ENCODE measurements around the gene ADCY1.

Gene ADCY1

DNA sequence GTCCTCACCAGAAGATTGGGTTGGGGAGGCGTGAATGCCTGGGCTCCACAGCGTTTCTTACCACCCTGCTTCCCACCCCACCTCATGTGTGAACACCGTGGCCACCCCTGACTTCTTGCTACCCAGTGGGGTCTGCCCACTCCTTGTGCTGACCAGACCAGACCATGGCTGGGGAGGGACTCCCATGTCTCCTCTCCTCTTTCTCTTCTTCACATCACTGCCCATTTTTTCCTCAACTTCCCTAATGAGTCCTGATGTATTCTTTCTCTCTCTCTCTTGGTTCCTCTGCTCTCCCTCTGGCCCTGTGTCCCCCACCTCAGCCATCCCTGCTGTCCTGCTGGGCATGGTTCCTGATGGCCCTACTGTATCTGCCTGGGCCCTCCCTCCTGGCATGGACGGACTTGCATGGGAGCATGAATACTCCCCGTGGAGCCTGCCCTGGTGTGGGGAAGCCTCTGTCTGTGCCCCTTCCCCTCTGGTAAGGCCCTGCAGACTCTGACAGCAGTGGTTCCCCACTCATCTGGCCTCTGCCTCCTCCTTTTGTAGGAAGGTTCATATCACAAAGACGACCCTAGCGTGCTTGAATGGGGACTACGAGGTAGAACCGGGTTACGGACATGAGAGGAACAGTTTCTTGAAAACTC lies 85.5 kb downstream of the ADCY1 start:
- H3K27ac ChIP-seq (ENCODE audit: low read length), result no peak overlapping the region
- no peaks in the 10 kb centered on the region for H4K20me1 ChIP-seq (ENCODE audit: insufficient read depth, low read length)
- no peaks in the 10 kb centered on the region for H3K4me1 ChIP-seq (ENCODE audit: low read length)
- no peaks in the 10 kb centered on the region for H3K9me3 ChIP-seq (ENCODE audit: insufficient read depth, low read length)
- H3K36me3 ChIP-seq (replicated peaks; ENCODE audit: low read depth, low read length), result no peaks in the 10 kb centered on the region
- H3K79me2 ChIP-seq (ENCODE audit: low read length), result no peaks in the 10 kb centered on the region
- no peak for TF ChIP-seq EZH2phosphoT487 (IDR thresholded peaks at IDR 0.05; ENCODE audit: low read depth)
- TF ChIP-seq, protein P1, sequence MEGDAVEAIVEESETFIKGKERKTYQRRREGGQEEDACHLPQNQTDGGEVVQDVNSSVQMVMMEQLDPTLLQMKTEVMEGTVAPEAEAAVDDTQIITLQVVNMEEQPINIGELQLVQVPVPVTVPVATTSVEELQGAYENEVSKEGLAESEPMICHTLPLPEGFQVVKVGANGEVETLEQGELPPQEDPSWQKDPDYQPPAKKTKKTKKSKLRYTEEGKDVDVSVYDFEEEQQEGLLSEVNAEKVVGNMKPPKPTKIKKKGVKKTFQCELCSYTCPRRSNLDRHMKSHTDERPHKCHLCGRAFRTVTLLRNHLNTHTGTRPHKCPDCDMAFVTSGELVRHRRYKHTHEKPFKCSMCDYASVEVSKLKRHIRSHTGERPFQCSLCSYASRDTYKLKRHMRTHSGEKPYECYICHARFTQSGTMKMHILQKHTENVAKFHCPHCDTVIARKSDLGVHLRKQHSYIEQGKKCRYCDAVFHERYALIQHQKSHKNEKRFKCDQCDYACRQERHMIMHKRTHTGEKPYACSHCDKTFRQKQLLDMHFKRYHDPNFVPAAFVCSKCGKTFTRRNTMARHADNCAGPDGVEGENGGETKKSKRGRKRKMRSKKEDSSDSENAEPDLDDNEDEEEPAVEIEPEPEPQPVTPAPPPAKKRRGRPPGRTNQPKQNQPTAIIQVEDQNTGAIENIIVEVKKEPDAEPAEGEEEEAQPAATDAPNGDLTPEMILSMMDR (IDR thresholded peaks at IDR 0.05; ENCODE audit: low read depth, low read length), result no peak
- H2AFZ ChIP-seq (ENCODE audit: low read depth, low read length), result no peak overlapping the region
- no peak overlapping the region for H3K4me3 ChIP-seq (ENCODE audit: low read length)
- no peaks in the 10 kb centered on the region for H3K27me3 ChIP-seq (ENCODE audit: low read depth, low read length)
- no peak overlapping the region for H3K4me2 ChIP-seq (ENCODE audit: low read length)
- no peak overlapping the region for H3K9ac ChIP-seq (ENCODE audit: low read length)

DNA sequence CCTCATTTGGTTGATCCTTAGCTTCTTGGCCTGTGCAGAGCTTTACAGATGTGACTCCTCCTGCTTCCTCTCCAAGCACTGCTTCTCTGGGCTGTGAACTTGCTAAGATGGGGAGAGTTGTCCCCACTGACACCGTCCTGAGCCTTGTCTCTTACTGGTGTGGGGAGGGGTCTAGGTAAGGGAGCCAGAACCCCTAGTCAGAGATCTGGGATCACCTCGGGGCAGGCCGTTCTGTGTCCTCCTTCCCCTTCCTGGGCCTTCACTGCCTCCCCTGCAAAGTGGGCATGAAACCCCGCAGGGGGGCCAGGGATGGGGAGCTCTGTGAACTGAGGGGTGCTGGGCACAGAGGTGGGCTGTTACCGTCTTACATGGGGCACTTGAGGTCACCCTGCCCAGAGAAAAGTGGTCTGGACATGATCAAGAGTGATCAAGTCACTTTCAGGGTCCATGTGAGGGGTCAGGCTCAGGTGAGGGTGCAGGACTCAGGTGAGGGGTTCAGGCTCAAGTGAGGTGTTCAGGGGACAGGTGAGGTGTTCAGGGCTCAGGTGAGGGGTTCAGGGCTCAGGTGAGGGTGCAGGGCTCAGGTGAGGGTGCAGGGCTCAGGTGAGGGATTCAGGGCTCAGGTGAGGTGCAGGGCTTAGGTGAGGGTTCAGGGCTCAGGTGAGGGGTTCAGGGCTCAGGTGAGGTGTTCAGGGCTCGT lies 86.2 kb downstream of the ADCY1 start:
- H4K20me1 ChIP-seq (ENCODE audit: insufficient read depth, low read length), result no peaks in the 10 kb centered on the region
- TF ChIP-seq, protein P1 (IDR thresholded peaks at IDR 0.05; ENCODE audit: low read depth, low read length), result no peak
- no peak for TF ChIP-seq EZH2phosphoT487 (IDR thresholded peaks at IDR 0.05; ENCODE audit: low read depth)
- no peaks in the 10 kb centered on the region for H3K4me1 ChIP-seq (ENCODE audit: low read length)
- no peaks in the 10 kb centered on the region for H3K36me3 ChIP-seq (replicated peaks; ENCODE audit: low read depth, low read length)
- H3K27ac ChIP-seq (ENCODE audit: low read length), result no peak overlapping the region
- no peaks in the 10 kb centered on the region for H3K27me3 ChIP-seq (ENCODE audit: low read depth, low read length)
- no peaks in the 10 kb centered on the region for H3K9me3 ChIP-seq (ENCODE audit: insufficient read depth, low read length)
- no peak overlapping the region for H3K4me2 ChIP-seq (ENCODE audit: low read length)
- H2AFZ ChIP-seq (ENCODE audit: low read depth, low read length), result no peak overlapping the region
- H3K9ac ChIP-seq (ENCODE audit: low read length), result no peak overlapping the region
- H3K79me2 ChIP-seq (ENCODE audit: low read length), result no peaks in the 10 kb centered on the region
- H3K4me3 ChIP-seq (ENCODE audit: low read length), result no peak overlapping the region

DNA sequence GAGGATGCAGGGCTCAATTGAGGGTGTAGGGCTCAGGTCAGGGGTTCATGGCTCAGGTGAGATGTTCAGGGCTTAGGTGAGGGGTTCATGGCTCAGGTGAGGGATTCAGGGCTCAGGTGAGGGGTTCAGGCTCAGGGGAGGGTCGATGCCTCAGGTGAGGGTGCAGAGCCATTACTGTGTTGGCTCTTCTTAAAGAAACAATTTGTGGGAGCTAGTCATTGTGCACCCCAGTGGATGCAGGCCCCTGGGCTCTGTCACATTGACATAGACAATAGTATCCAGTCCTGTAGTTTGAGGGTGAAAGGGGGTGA lies 86.7 kb downstream of the ADCY1 start:
- TF ChIP-seq EZH2phosphoT487 (IDR thresholded peaks at IDR 0.05; ENCODE audit: low read depth), result no peak
- TF ChIP-seq, protein P1 (IDR thresholded peaks at IDR 0.05; ENCODE audit: low read depth, low read length), result no peak
- no peak overlapping the region for H3K9ac ChIP-seq (ENCODE audit: low read length)
- H3K4me3 ChIP-seq (ENCODE audit: low read length), result no peak overlapping the region
- H3K36me3 ChIP-seq (replicated peaks; ENCODE audit: low read depth, low read length), result no peaks in the 10 kb centered on the region
- no peaks in the 10 kb centered on the region for H3K27me3 ChIP-seq (ENCODE audit: low read depth, low read length)
- H3K4me2 ChIP-seq (ENCODE audit: low read length), result no peak overlapping the region
- no peak overlapping the region for H3K27ac ChIP-seq (ENCODE audit: low read length)
- H2AFZ ChIP-seq (ENCODE audit: low read depth, low read length), result no peak overlapping the region
- no peaks in the 10 kb centered on the region for H3K79me2 ChIP-seq (ENCODE audit: low read length)
- no peaks in the 10 kb centered on the region for H4K20me1 ChIP-seq (ENCODE audit: insufficient read depth, low read length)
- no peaks in the 10 kb centered on the region for H3K4me1 ChIP-seq (ENCODE audit: low read length)
- no peaks in the 10 kb centered on the region for H3K9me3 ChIP-seq (ENCODE audit: insufficient read depth, low read length)

DNA sequence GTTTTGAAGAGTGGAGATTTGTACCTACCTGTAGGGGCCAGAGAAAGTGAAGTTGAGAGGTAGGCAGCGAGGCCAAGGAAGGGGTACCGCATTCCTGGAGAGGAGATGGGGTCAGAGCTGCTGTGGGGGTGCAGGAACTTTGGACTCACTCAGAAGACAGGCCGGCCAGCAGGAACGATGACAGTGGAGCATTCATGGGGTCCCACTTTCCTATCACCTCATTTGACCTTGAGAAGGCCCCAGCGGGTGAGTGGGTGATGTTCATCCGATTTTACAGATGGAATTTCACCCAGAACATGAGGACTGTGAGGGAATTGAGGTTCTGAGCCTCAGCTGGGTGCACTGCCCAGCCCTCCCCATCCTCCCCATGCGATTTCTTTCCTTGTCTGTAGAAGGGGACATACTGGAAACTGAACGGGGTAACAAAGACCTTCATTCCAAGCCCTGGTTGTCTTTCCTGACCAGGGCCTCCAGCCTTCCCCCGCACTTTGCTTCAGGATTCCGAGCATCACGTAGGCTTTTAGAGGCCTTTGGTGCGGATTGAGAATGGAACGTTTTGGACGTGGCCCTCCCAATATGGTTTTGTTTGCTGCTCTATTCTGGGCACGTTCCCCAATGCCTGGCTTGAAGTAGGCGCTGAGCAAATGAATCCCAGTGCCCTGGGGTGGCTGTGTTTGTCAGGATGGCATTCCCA lies 87.3 kb downstream of the ADCY1 start:
- Histone ChIP-seq H3K4me2 (ENCODE audit: low read length) (no peak overlapping the region), H4K20me1 (ENCODE audit: insufficient read depth, low read length) (no peaks in the 10 kb centered on the region), H3K9me3 (ENCODE audit: insufficient read depth, low read length) (no peaks in the 10 kb centered on the region), H3K27ac (ENCODE audit: low read length) (no peak overlapping the region), H3K36me3 (replicated peaks; ENCODE audit: low read depth, low read length) (no peaks in the 10 kb centered on the region), H3K79me2 (ENCODE audit: low read length) (no peaks in the 10 kb centered on the region), H3K4me1 (ENCODE audit: low read length) (no peaks in the 10 kb centered on the region), H3K4me3 (ENCODE audit: low read length) (no peak overlapping the region), H2AFZ (ENCODE audit: low read depth, low read length) (no peak overlapping the region), H3K27me3 (ENCODE audit: low read depth, low read length) (no peaks in the 10 kb centered on the region), H3K9ac (ENCODE audit: low read length) (no peak overlapping the region)
- TF ChIP-seq EZH2phosphoT487 (IDR thresholded peaks at IDR 0.05; ENCODE audit: low read depth), result no peak

Data from OCI-LY3 (cell line).